Adrenal gland (tissue), 12 donors: ENCODE results near the gene IKZF5. TPM values are rescaled to one million over a fixed set of nuclear protein-coding genes. Genes with fewer than 3 reads are reported as not detected.
A peak's percentile ranks its signal among the peaks of the same experiment; 100 is the strongest.

Experiments
- DNase-seq, 7 donors: peaks; one replicate each; pipeline ENCODE4 v3.0.0-alpha.2; 2019 to 2020
- H3K27ac ChIP-seq, 5 donors: fragments of 200-600 bp; sonication (generic) in 4 of 5; 1 replicate in 3 of 5; 2 replicates in 2 of 5; pipeline versions ENCODE4 v1.5.1 to v1.8.0; 2016 to 2020; ENCODE audit warnings: mild to moderate bottlenecking in 1 of 5
- H3K27me3 ChIP-seq: fragments of 200-600 bp; 2 replicates; pipeline ENCODE4 v1.8.0; 2021
- H3K36me3 ChIP-seq, 2 donors: fragments of 200-600 bp; replicated peaks in 1 of 2; 1 replicate in 1 of 2; 2 replicates in 1 of 2; pipeline versions ENCODE4 v1.5.1 to v1.8.0; 2018 to 2022
- H3K4me1 ChIP-seq, 2 donors: fragments of 200-600 bp; replicated peaks in 1 of 2; 1 replicate in 1 of 2; 2 replicates in 1 of 2; pipeline versions ENCODE4 v1.5.1 to v1.8.0; 2018 to 2021
- H3K4me3 ChIP-seq, 4 donors: fragments of 200-600 bp; sonication (generic) in 3 of 4; one replicate each; pipeline ENCODE4 v1.5.1; 2016 to 2018
- H3K9me3 ChIP-seq, 3 donors: fragments of 200-600 bp; sonication (generic) in 1 of 3; replicated peaks in 1 of 3; 1 replicate in 2 of 3; 2 replicates in 1 of 3; pipeline versions ENCODE4 v1.5.1 to v1.8.0; 2016 to 2021
- CTCF ChIP-seq, 6 experiments: fragments of 450-650 bp in 4 of 6; fragments of 200-600 bp in 2 of 6; sonication (generic) in 1 of 6; IDR thresholded peaks; 1 replicate in 5 of 6; 2 replicates in 1 of 6; pipeline versions ENCODE4 v1.5.1 to v1.8.0; 2016 to 2021; ENCODE audit warnings: antibody characterized with exemption in 6 of 6, mild to moderate bottlenecking in 2 of 6, moderate library complexity in 1 of 6
- POLR2A ChIP-seq, 2 donors: fragments of 450-650 bp; IDR thresholded peaks; one replicate each; pipeline ENCODE4 v1.6.1; 2017; ENCODE audit warnings: antibody characterized with exemption in 2 of 2, mild to moderate bottlenecking in 2 of 2, moderate library complexity in 1 of 2
- WGBS, 4 donors: extraction: QIAGEN DNeasy Blood & Tissue Kit in 2 of 4; methylation state at CpG; one replicate each; pipeline versions ENCODE4 v1.1.5 to v1.1.7; 2013 to 2017; 5-methylcytosine and 5-hydroxymethylcytosine counted together
- intact Hi-C, 2 donors: fragments of 100-400 bp; cut with DNase I; formaldehyde crosslinking; loops; one replicate each; pipeline versions ENCODE4 v1.14.1 to v1.15.0; 2022 to 2023
- polyA plus RNA-seq, 3 donors: library from polyadenylated mRNA; stranded (reverse); fragments of 200-250 nt in 2 of 3; fragments of 350-450 nt in 1 of 3; fragmentation: Illumina TruSeq in 1 of 3; extraction: RNeasy Lipid Tissue Mini Kit (QIAGEN cat#74804) in 1 of 3; gene quantifications; one replicate each; pipeline ENCODE4 v1.2.3, GENCODE V29; 2013 to 2014
- total RNA-seq, 9 donors: library from RNA; depleted of rRNA in 4 of 9; stranded (reverse); fragments of >200 nt in 4 of 9; fragments of 120-200 nt in 1 of 9; fragmentation: NEBNext Ultra II Directional in 1 of 9; extraction: Animal tissue kit (Norgen Biotek cat#: 25700) in 1 of 9; gene quantifications; one replicate each; pipeline versions ENCODE4 v1.1.0 to v1.2.4, GENCODE V29; 2013 to 2023
- donor health status: healthy with polysubstance abuse.
- donor health status: Bipolar disorder and iron deficiency.
- donor health status: DM: yes; HTN: yes; CAD: no.
- donor health status: DM: no; HTN: no; CAD: no.
- donor health status: DM: no; HTN: no; CAD: no.
- donor health status: DM: yes; HTN: yes; CAD: no.

The IKZF5 gene
- total and polyA plus RNA-seq, 12 donors: 3.3 to 20.0 (median 12.0) TPM

- WGBS, 4 donors: 91 to 97% (median 97%) methylated on average over 4 of the region's 4 CpGs
- intact Hi-C loops: no loop called here
- DNase-seq: no peak
Observed at GRCh38 chr10:123016228-123016627, 7.6 kb upstream of the IKZF5 start.

GRCh38 chr10:123014772-123015171 lies 6.2 kb upstream of the IKZF5 start:
- H3K4me1 ChIP-seq: peaks cover 0 to 17% of the 10 kb centered on the region in 2 donors
- H3K27ac ChIP-seq: no peak overlapping the region
- 97 to 100% (median 98%) methylated on average over 2 of the region's 2 CpGs for WGBS, 4 donors
- intact Hi-C loops: no loop called here
- H3K36me3 ChIP-seq: no peaks in the 10 kb centered on the region
- no peak for TF ChIP-seq POLR2A (IDR thresholded peaks at IDR 0.05)
- no peak overlapping the region for H3K4me3 ChIP-seq
- no peaks in the 10 kb centered on the region for H3K27me3 ChIP-seq
- peak in 1 of 7 donors; percentile 11 for DNase-seq
- no peaks in the 10 kb centered on the region for H3K9me3 ChIP-seq

More at GRCh38 chr10:123016228-123016627, 7.6 kb upstream of the IKZF5 start:
- Histone ChIP-seq H3K36me3 (no peaks in the 10 kb centered on the region), H3K27ac (no peak overlapping the region), H3K4me1 (peaks cover 0 to 14% of the 10 kb centered on the region in 2 donors), H3K27me3 (no peaks in the 10 kb centered on the region), H3K9me3 (no peaks in the 10 kb centered on the region), H3K4me3 (no peak overlapping the region)
- no peak for TF ChIP-seq POLR2A (IDR thresholded peaks at IDR 0.05)
- TF ChIP-seq CTCF (IDR thresholded peaks at IDR 0.05): no peak

- WGBS, 4 donors: 91 to 97% (median 94%) methylated on average over 18 to 43 of the region's 43 CpGs
Observed at GRCh38 chr10:123013456-123014419, 5.1 kb upstream of the IKZF5 start.

GRCh38 chr10:123011987-123012386 lies 3.4 kb upstream of the IKZF5 start:
- 76 to 83% (median 77%) methylated on average over 3 of the region's 3 CpGs for WGBS, 4 donors

More at GRCh38 chr10:123013456-123014419, 5.1 kb upstream of the IKZF5 start:
- no peak for TF ChIP-seq POLR2A (IDR thresholded peaks at IDR 0.05)
- TF ChIP-seq CTCF (IDR thresholded peaks at IDR 0.05): no peak
- no peaks in the 10 kb centered on the region for H3K36me3 ChIP-seq
- no peak overlapping the region for H3K27ac ChIP-seq
- no peaks in the 10 kb centered on the region for H3K27me3 ChIP-seq
- intact Hi-C loops: no loop called here
- H3K9me3 ChIP-seq: no peaks in the 10 kb centered on the region
- H3K4me3 ChIP-seq: no peak overlapping the region
- DNase-seq: no peak
- peaks cover 0 to 19% of the 10 kb centered on the region in 2 donors for H3K4me1 ChIP-seq

More at GRCh38 chr10:123011987-123012386, 3.4 kb upstream of the IKZF5 start:
- peak in 1 of 7 donors; percentile 36 for DNase-seq
- intact Hi-C loops: no loop called here
- no peaks in the 10 kb centered on the region for H3K9me3 ChIP-seq
- no peak overlapping the region for H3K27ac ChIP-seq
- H3K36me3 ChIP-seq: no peaks in the 10 kb centered on the region
- H3K27me3 ChIP-seq: no peaks in the 10 kb centered on the region
- H3K4me1 ChIP-seq: peaks cover 8 to 25% of the 10 kb centered on the region in 2 donors
- TF ChIP-seq CTCF (IDR thresholded peaks at IDR 0.05) (no peak), POLR2A (IDR thresholded peaks at IDR 0.05) (no peak)
- no peak overlapping the region for H3K4me3 ChIP-seq
